ENCODE results near the gene KSR2. TPM values are rescaled to one million over a fixed set of nuclear protein-coding genes. Genes with fewer than 3 reads are reported as not detected.
A peak's percentile ranks its signal among the peaks of the same experiment; 100 is the strongest.

KSR2 gene
- 1.0 and 2.0 TPM in 2 replicates for total RNA-seq (2021)
- Bru-seq, nascent RNA: percentile 37 among the genes with signal in this experiment
- percentile 30 among the genes with signal in this experiment for BruChase-seq, experiment 1, labeled RNA remaining after a 2-hour chase
- percentile 27 among the genes with signal in this experiment for BruChase-seq, experiment 2, labeled RNA remaining after a 6-hour chase
- long read RNA-seq, partial matches to known transcripts: 1 of 1 reads
- long read RNA-seq, other reads (novel, unspliced or antisense): 0 of 1 reads

- CTCF ChIA-PET: interaction anchor here (0.6 kb wide), 1 partner anchor 16 kb away, joined by 7 read pairs; no protein-coding TSS in a partner anchor
- no peaks in the 10 kb centered on the region for H3K79me2 ChIP-seq (ENCODE audit: low read depth)
- 0 out of 2 replicates have a peak, but pooled peaks cover 8% of the 10 kb centered on the region for H3K9me3 ChIP-seq (ENCODE audit: insufficient read depth, low read depth)
- TF ChIP-seq CTCF (conservative IDR thresholded peaks at IDR 0.05) (no peak), EZH2 (IDR thresholded peaks at IDR 0.05; ENCODE audit: low read depth) (no peak)
- BruUV-seq (replicated peaks): TSS peak; percentile 36
- POLR2A ChIA-PET (ENCODE audit: unreplicated experiment): interaction anchor here (0.6 kb wide), 2 partner anchors 49 to 92 kb away, joined by 4 to 6 read pairs; partner anchors contain the start of gene WSB2
- intact Hi-C loops (cut with micrococcal nuclease; ENCODE audit: unreplicated experiment): loop anchor here (1.0 to 2.0 kb wide), 3 partner anchors 47 to 92 kb away; partner anchors contain the start of genes RFC5 and WSB2
- H4K20me1 ChIP-seq (ENCODE audit: insufficient read depth): no peaks in the 10 kb centered on the region
- H3K4me3 ChIP-seq: peak within 1 kb of the TSS; percentile 69
- no peaks in the 10 kb centered on the region for H3K27me3 ChIP-seq (ENCODE audit: insufficient read depth, low read depth)
- H3K36me3 ChIP-seq (ENCODE audit: low read depth): no peaks in the 10 kb centered on the region
- peaks cover 6% of the 10 kb centered on the region; the same call in 1 of the 2 replicates for H3F3A ChIP-seq (ENCODE audit: insufficient read depth, low read depth)
- peaks cover 9% of the 10 kb centered on the region; the same call in 1 of the 2 replicates for H3K4me1 ChIP-seq (replicated peaks; ENCODE audit: insufficient read depth)
- peak within 1 kb of the TSS; percentile 94 for H2AFZ ChIP-seq
- peak within 1 kb of the TSS; percentile 67 for H3K27ac ChIP-seq
- DNase-seq: peak; percentile 74 to 88
- no peaks in the 10 kb centered on the region for H3K9me2 ChIP-seq (ENCODE audit: insufficient read depth)
- H3K4me2 ChIP-seq: peak within 1 kb of the TSS; percentile 90
Observed at GRCh38 chr12:117968826-117969659, at the start of gene KSR2. KSR2 (minus strand) TSS chr12:117968990; CDS start chr12:117968255, 735 bp downstream.

GRCh38 chr12:118017926-118018325 lies 49.1 kb upstream of the KSR2 start:
- CTCF ChIA-PET: no interaction called here
- Histone ChIP-seq H3K4me2 (peak overlapping the region; percentile 96), H3K27me3 (ENCODE audit: insufficient read depth, low read depth) (no peaks in the 10 kb centered on the region), H3K79me2 (ENCODE audit: low read depth) (peaks cover 24% of the 10 kb centered on the region), H3K9me2 (ENCODE audit: insufficient read depth) (no peaks in the 10 kb centered on the region), H3K4me3 (no peak overlapping the region; the same call in 1 of the 2 replicates), H3K27ac (no peak overlapping the region), H4K20me1 (ENCODE audit: insufficient read depth) (no peaks in the 10 kb centered on the region), H3K4me1 (replicated peaks; ENCODE audit: insufficient read depth) (peaks cover 16% of the 10 kb centered on the region), H2AFZ (no peak overlapping the region), H3K9me3 (ENCODE audit: insufficient read depth, low read depth) (no peaks in the 10 kb centered on the region), H3F3A (ENCODE audit: insufficient read depth, low read depth) (no peaks in the 10 kb centered on the region), H3K36me3 (ENCODE audit: low read depth) (peaks cover 4% of the 10 kb centered on the region; the same call in 1 of the 2 replicates)
- BruUV-seq (replicated peaks): no TSS peak
- no peak for TF ChIP-seq CTCF (conservative IDR thresholded peaks at IDR 0.05)
- intact Hi-C loops (cut with micrococcal nuclease; ENCODE audit: unreplicated experiment): loop anchor here (2.0 kb wide), 2 partner anchors 17 to 45 kb away; no protein-coding TSS in a partner anchor
- DNase-seq: no peak
- POLR2A ChIA-PET (ENCODE audit: unreplicated experiment): interaction anchor here (0.5 kb wide), 1 partner anchor 48 kb away, joined by 6 read pairs; no protein-coding TSS in a partner anchor
